ENCODE data around the gene UBA1. TPM values are rescaled to one million over a fixed set of nuclear protein-coding genes. Genes with fewer than 3 reads are reported as not detected.

Gene UBA1
- total and polyA plus RNA-seq, 2 of the 8 experiments (the other 6 are each of a cell fraction or from before 2014, with no cell fraction given), result 313 to 458 TPM

GRCh38 chrX:47171996-47172395 lies 21.6 kb upstream of the UBA1 start (continued):
- no peak for TF ChIP-seq RNF2 (IDR thresholded peaks at IDR 0.05; ENCODE audit: borderline replicate concordance, low read depth, low read length, missing control alignments, poor library complexity, severe bottlenecking)

All from H1 (cell line).